A549 (cell line): Measurements from ENCODE around the gene RAD51. TPM values are rescaled to one million over a fixed set of nuclear protein-coding genes. Genes with fewer than 3 reads are reported as not detected.
A peak's percentile ranks its signal among the peaks of the same experiment; 100 is the strongest.

Source experiments
- ATAC-seq, 2 experiments: fragments of 200-7000 bp in 1 of 2; fragments of >200 bp in 1 of 2; cut with Nextera tagmentation in 1 of 2; cut with Tn5 transposase in 1 of 2; 3 replicates each; pipeline versions ENCODE4 v1.8.0 to v1.9.1; 2018 to 2020; ENCODE audit warnings: mild to moderate bottlenecking in 1 of 2, moderate library complexity in 1 of 2
- CTCF ChIA-PET: fragments of 300-600 bp; sonication (Branson Sonifier 250); formaldehyde crosslinking; extraction: SDS; loops from one replicate; lab custom pipeline; 2021; ENCODE audit warnings: antibody characterized with exemption, inconsistent platforms; lab: Yijun Ruan, JAX
- POLR2A ChIA-PET: fragments of 350-600 bp; formaldehyde crosslinking; extraction: SDS; loops from one replicate; lab custom pipeline; 2021; ENCODE audit warnings: antibody characterized with exemption, inconsistent platforms; lab: Yijun Ruan, JAX
- DNase-seq, 2 experiments: peaks; one replicate each; pipeline versions ENCODE4 v3.0.0 to v3.0.0-alpha.2; 2011 to 2016; ENCODE audit warnings: low read depth in 1 of 2, low spot score in 1 of 2
- FAIRE-seq: peaks from 2 replicates; lab custom pipeline; 2011; peaks lifted over from hg19 to GRCh38; lab: Jason Lieb, UNC
- H3K27ac ChIP-seq, 2 experiments: fragments of >200 bp; sonication (Bioruptor Twin); formaldehyde crosslinking; 3 replicates each; pipeline ENCODE4 v1.5.1; 2016 to 2017
- H3K4me1 ChIP-seq: fragments of >200 bp; sonication (Bioruptor Twin); formaldehyde crosslinking; 3 replicates; pipeline ENCODE4 v1.6.1; 2016
- H3K4me2 ChIP-seq: fragments of >200 bp; sonication (Bioruptor Twin); formaldehyde crosslinking; 3 replicates; pipeline ENCODE4 v1.6.1; 2016
- H3K4me3 ChIP-seq: fragments of >200 bp; sonication (Bioruptor Twin); formaldehyde crosslinking; 3 replicates; pipeline ENCODE4 v1.5.1; 2016
- H3K9me3 ChIP-seq: fragments of >200 bp; sonication (Bioruptor Twin); formaldehyde crosslinking; 3 replicates; pipeline ENCODE4 v1.6.1; 2016
- CBX8 ChIP-seq: fragments of 200-600 bp; sonication (generic); IDR thresholded peaks from 2 replicates; pipeline ENCODE4 v1.6.1; 2016
- CEBPB ChIP-seq, 2 experiments: fragments of >200 bp in 1 of 2; sonication (Bioruptor Twin) in 1 of 2; formaldehyde crosslinking in 1 of 2; IDR thresholded peaks; 2 replicates each; pipeline ENCODE4 v1.6.1; 2012 to 2016
- CHD2 ChIP-seq: fragments of 150-350 bp; IDR thresholded peaks from 2 replicates; pipeline ENCODE4 v1.6.1; 2014; ENCODE audit warnings: low read length; ENCODE audit not compliant: partially characterized antibody
- EP300 ChIP-seq, 2 experiments: fragments of >200 bp; sonication (Bioruptor Twin); formaldehyde crosslinking; IDR thresholded peaks; 2 replicates in 1 of 2; 3 replicates in 1 of 2; pipeline ENCODE4 v1.6.1; 2016 to 2017
- FOSL2 ChIP-seq, 2 experiments: fragments of 450-650 bp in 1 of 2; fragments of >200 bp in 1 of 2; sonication (Bioruptor Twin) in 1 of 2; formaldehyde crosslinking; IDR thresholded peaks; 2 replicates each; pipeline versions ENCODE4 v1.5.0 to v1.6.1; 2016 to 2020; ENCODE audit warnings: mild to moderate bottlenecking in 1 of 2, moderate library complexity in 1 of 2
- GATA3 ChIP-seq: IDR thresholded peaks from 2 replicates; pipeline ENCODE4 v1.6.1; 2012; ENCODE audit warnings: borderline replicate concordance
- HEYL ChIP-seq: fragments of 250-450 bp; sonication (Bioruptor Pico); IDR thresholded peaks from 2 replicates; pipeline ENCODE4 v1.8.0; 2021; ENCODE audit warnings: mild to moderate bottlenecking, moderate library complexity
- HOXB5 ChIP-seq: fragments of 250-450 bp; sonication (Bioruptor Pico); IDR thresholded peaks from 2 replicates; pipeline ENCODE4 v1.5.0; 2020; ENCODE audit warnings: mild to moderate bottlenecking, moderate library complexity
- JUNB ChIP-seq: fragments of >200 bp; sonication (Bioruptor Twin); formaldehyde crosslinking; IDR thresholded peaks from 2 replicates; pipeline ENCODE4 v1.6.1; 2016
- KDM5A ChIP-seq: fragments of 200-600 bp; sonication (generic); IDR thresholded peaks from 2 replicates; pipeline ENCODE4 v1.6.1; 2016; ENCODE audit warnings: antibody characterized with exemption, mild to moderate bottlenecking
- MAFK ChIP-seq: fragments of 450-650 bp; IDR thresholded peaks from 2 replicates; pipeline ENCODE4 v1.6.1; 2014; ENCODE audit not compliant: partially characterized antibody
- NFE2L2 ChIP-seq: fragments of 150-350 bp; conservative IDR thresholded peaks from 2 replicates; pipeline ENCODE4 v1.6.1; 2014; ENCODE audit warnings: low read length
- NR3C1 ChIP-seq: fragments of >200 bp; sonication (Bioruptor Twin); formaldehyde crosslinking; IDR thresholded peaks from 3 replicates; pipeline ENCODE4 v1.6.1; 2017
- POLR2AphosphoS2 ChIP-seq: conservative IDR thresholded peaks from 2 replicates; pipeline ENCODE4 v1.6.1; 2012; ENCODE audit warnings: low read length, improper control_type of control experiment, inconsistent platforms
- RAD21 ChIP-seq, 2 experiments: fragments of >200 bp in 1 of 2; sonication (Bioruptor Twin) in 1 of 2; formaldehyde crosslinking in 1 of 2; IDR thresholded peaks in 1 of 2; conservative IDR thresholded peaks in 1 of 2; 2 replicates in 1 of 2; 3 replicates in 1 of 2; pipeline ENCODE4 v1.6.1; 2012 to 2018; ENCODE audit warnings: inconsistent platforms in 1 of 2
- RARB ChIP-seq: fragments of 250-450 bp; sonication (Bioruptor Pico); IDR thresholded peaks from 2 replicates; pipeline ENCODE4 v1.8.0; 2021; ENCODE audit warnings: mild to moderate bottlenecking, moderate library complexity
- RNF2 ChIP-seq: fragments of 200-600 bp; sonication (generic); IDR thresholded peaks from 2 replicates; pipeline ENCODE4 v1.6.1; 2016; ENCODE audit warnings: low read depth, mild to moderate bottlenecking, antibody characterized with exemption, moderate library complexity, borderline replicate concordance
- SREBF2 ChIP-seq: fragments of 450-650 bp; IDR thresholded peaks from 2 replicates; pipeline ENCODE4 v1.6.1; 2014; ENCODE audit warnings: mild to moderate bottlenecking, moderate library complexity
- TP53 ChIP-seq: fragments of 250-450 bp; sonication (Bioruptor Pico); IDR thresholded peaks from 2 replicates; pipeline ENCODE4 v1.5.0; 2021; ENCODE audit warnings: mild to moderate bottlenecking, moderate library complexity
- ZC3H11A ChIP-seq: fragments of 450-650 bp; IDR thresholded peaks from 2 replicates; pipeline ENCODE4 v1.6.1; 2014; ENCODE audit warnings: antibody characterized with exemption, mild to moderate bottlenecking
- ZFP36 ChIP-seq: fragments of 450-650 bp; IDR thresholded peaks from 2 replicates; pipeline ENCODE4 v1.6.1; 2014; ENCODE audit warnings: borderline replicate concordance; ENCODE audit not compliant: partially characterized antibody
- ZNF302 ChIP-seq: fragments of 250-450 bp; sonication (Bioruptor Pico); IDR thresholded peaks from 2 replicates; pipeline ENCODE4 v1.9.0; 2021; ENCODE audit warnings: inconsistent platforms, mild to moderate bottlenecking, moderate library complexity
- ZSCAN20 ChIP-seq: fragments of 250-450 bp; sonication (Bioruptor Pico); IDR thresholded peaks from 2 replicates; pipeline ENCODE4 v1.8.0; 2022; ENCODE audit warnings: mild to moderate bottlenecking, moderate library complexity
- WGBS: methylation state at CpG from one replicate; pipeline ENCODE4 v1.1.6; 2017; ENCODE audit errors: missing lambda C conversion rate; 5-methylcytosine and 5-hydroxymethylcytosine counted together
- polyA plus RNA-seq, 4 experiments: library from polyadenylated mRNA; depleted of rRNA in 3 of 4; stranded (reverse); fragments of >200 nt; fragmentation: RNase III in 1 of 4; extraction: RNeasy Plus Mini Kit Qiagen cat#74134 plus additional on column Dnase treatment in 1 of 4; gene quantifications; 2 replicates in 3 of 4; 3 replicates in 1 of 4; pipeline ENCODE4 v1.2.3, GENCODE V29; 2011 to 2017
- TF ChIP-seq, protein P1 (sequence below): fragments of >200 bp; sonication (Bioruptor Twin); formaldehyde crosslinking; IDR thresholded peaks from 3 replicates; pipeline ENCODE4 v1.5.1; 2016
- TF ChIP-seq, protein P2 (sequence below): fragments of >200 bp; sonication (Bioruptor Twin); formaldehyde crosslinking; IDR thresholded peaks from 3 replicates; pipeline ENCODE4 v1.6.1; 2016
- TF ChIP-seq, protein P3 (sequence below): IDR thresholded peaks from 2 replicates; pipeline ENCODE4 v1.6.1; 2012
- TF ChIP-seq, protein P4 (sequence below): fragments of 150-350 bp; IDR thresholded peaks from 2 replicates; pipeline ENCODE4 v1.6.1; 2014; ENCODE audit warnings: low read depth, mild to moderate bottlenecking, low read length
- TF ChIP-seq, protein P5 (sequence below): fragments of 250-450 bp; sonication (Bioruptor Pico); IDR thresholded peaks from 2 replicates; pipeline ENCODE4 v1.5.0; 2021; ENCODE audit warnings: mild to moderate bottlenecking, moderate library complexity, borderline replicate concordance

The RAD51 gene
- polyA plus RNA-seq, 2 of the 4 experiments (the other 2 are of a cell fraction): 12.9 to 14.4 TPM

DNA sequence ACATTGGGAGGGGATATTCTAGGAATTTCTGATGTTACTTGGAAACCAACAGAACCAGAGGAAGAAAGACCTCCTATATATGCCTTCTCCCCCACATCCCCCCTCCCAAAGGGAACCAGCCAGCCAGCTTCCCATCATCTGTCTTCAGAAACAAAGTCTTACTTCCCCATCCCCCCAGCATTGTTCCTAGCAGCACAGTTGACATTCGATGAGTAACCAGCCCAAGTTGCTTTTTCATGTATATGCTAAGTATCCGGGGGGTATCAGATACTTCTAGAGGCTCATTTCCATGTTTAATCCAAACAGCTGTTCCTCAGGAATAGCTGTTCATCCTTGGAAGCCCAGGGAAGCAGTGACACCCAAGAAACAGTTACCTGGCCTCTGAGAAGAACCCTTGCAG is 44.1 kb downstream of the RAD51 start:
- Histone ChIP-seq H3K9me3 (no peaks in the 10 kb centered on the region), H3K4me2 (no peak overlapping the region), H3K4me3 (no peak overlapping the region), H3K4me1 (peaks cover 7% of the 10 kb centered on the region), H3K27ac (no peak overlapping the region)
- TF ChIP-seq, protein P1, sequence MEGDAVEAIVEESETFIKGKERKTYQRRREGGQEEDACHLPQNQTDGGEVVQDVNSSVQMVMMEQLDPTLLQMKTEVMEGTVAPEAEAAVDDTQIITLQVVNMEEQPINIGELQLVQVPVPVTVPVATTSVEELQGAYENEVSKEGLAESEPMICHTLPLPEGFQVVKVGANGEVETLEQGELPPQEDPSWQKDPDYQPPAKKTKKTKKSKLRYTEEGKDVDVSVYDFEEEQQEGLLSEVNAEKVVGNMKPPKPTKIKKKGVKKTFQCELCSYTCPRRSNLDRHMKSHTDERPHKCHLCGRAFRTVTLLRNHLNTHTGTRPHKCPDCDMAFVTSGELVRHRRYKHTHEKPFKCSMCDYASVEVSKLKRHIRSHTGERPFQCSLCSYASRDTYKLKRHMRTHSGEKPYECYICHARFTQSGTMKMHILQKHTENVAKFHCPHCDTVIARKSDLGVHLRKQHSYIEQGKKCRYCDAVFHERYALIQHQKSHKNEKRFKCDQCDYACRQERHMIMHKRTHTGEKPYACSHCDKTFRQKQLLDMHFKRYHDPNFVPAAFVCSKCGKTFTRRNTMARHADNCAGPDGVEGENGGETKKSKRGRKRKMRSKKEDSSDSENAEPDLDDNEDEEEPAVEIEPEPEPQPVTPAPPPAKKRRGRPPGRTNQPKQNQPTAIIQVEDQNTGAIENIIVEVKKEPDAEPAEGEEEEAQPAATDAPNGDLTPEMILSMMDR: no peak
- TF ChIP-seq POLR2AphosphoS2 (no peak), GATA3 (no peak), ZC3H11A (no peak), ZFP36 (no peak), TP53 (CRISPR knock-in tag) (no peak), SREBF2 (no peak), CHD2 (no peak), MAFK (no peak), ZNF302 (CRISPR knock-in tag) (no peak), RAD21 (conservative IDR thresholded peaks at IDR 0.05 in 1 of 2, IDR thresholded peaks at IDR 0.05 in 1 of 2) (no peak), RNF2 (no peak), NFE2L2 (no peak), KDM5A (no peak), JUNB (no peak)
- TF ChIP-seq, protein P2, sequence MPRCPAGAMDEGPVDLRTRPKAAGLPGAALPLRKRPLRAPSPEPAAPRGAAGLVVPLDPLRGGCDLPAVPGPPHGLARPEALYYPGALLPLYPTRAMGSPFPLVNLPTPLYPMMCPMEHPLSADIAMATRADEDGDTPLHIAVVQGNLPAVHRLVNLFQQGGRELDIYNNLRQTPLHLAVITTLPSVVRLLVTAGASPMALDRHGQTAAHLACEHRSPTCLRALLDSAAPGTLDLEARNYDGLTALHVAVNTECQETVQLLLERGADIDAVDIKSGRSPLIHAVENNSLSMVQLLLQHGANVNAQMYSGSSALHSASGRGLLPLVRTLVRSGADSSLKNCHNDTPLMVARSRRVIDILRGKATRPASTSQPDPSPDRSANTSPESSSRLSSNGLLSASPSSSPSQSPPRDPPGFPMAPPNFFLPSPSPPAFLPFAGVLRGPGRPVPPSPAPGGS: no peak
- TF ChIP-seq, protein P3, sequence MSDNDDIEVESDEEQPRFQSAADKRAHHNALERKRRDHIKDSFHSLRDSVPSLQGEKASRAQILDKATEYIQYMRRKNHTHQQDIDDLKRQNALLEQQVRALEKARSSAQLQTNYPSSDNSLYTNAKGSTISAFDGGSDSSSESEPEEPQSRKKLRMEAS: no peak
- TF ChIP-seq, protein P4, sequence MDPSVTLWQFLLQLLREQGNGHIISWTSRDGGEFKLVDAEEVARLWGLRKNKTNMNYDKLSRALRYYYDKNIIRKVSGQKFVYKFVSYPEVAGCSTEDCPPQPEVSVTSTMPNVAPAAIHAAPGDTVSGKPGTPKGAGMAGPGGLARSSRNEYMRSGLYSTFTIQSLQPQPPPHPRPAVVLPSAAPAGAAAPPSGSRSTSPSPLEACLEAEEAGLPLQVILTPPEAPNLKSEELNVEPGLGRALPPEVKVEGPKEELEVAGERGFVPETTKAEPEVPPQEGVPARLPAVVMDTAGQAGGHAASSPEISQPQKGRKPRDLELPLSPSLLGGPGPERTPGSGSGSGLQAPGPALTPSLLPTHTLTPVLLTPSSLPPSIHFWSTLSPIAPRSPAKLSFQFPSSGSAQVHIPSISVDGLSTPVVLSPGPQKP: no peak
- WGBS: 33% methylated on average over 1 of the region's 2 CpGs
- no peak for DNase-seq
- no peak for ATAC-seq
- FAIRE-seq: no peak
- ChIA-PET CTCF (interaction anchor here (1.1 to 1.9 kb wide), 6 partner anchors 10 to 155 kb away, joined by 3 to 5 read pairs (median 4); partner anchors contain the start of gene VPS18), POLR2A (no interaction called here)

DNA sequence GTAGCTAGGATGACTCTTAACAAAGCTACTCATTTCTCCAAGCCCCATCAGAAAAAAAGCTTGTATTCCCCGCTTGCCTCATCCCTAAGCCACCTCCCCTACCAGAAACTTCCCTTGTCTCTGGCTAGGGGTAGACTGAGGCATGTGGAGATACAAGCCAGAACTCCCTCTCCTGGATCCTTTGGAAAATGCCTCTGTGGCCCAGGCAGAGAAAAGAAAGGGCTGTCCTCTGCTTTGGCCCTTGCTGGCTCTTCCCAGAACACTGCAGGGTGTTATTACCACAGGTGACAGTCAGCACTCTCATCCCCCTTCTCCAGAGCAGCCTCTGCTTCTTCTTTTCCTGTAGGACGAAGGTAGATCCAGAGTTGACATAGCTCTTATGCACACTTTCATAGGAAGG is 44.9 kb downstream of the RAD51 start:
- ChIA-PET CTCF (interaction anchor here (0.9 to 1.9 kb wide), 6 partner anchors 9 to 154 kb away, joined by 3 to 5 read pairs (median 4); partner anchors contain the start of gene VPS18), POLR2A (no interaction called here)
- Histone ChIP-seq H3K4me1 (peaks cover 14% of the 10 kb centered on the region), H3K27ac (no peak overlapping the region), H3K9me3 (no peaks in the 10 kb centered on the region), H3K4me2 (no peak overlapping the region), H3K4me3 (no peak overlapping the region)
- DNase-seq (no peak), FAIRE-seq (no peak), ATAC-seq (peak in 1 of 2 experiments; percentile 42; a peak in 1 of 6 replicates)
- WGBS: 76% methylated on average over 2 of the region's 2 CpGs
- TF ChIP-seq NR3C1: no peak
- TF ChIP-seq HEYL (CRISPR knock-in tag): no peak
- no peak for TF ChIP-seq EP300 (IDR thresholded peaks at IDR 0.05)
- TF ChIP-seq HOXB5 (CRISPR knock-in tag): no peak
- no peak for TF ChIP-seq FOSL2 (IDR thresholded peaks at IDR 0.05)
- no peak for TF ChIP-seq FOSL2 (CRISPR knock-in tag; IDR thresholded peaks at IDR 0.05)
- TF ChIP-seq ZSCAN20 (CRISPR knock-in tag): no peak
- TF ChIP-seq RARB (CRISPR knock-in tag): no peak
- TF ChIP-seq, protein P5, sequence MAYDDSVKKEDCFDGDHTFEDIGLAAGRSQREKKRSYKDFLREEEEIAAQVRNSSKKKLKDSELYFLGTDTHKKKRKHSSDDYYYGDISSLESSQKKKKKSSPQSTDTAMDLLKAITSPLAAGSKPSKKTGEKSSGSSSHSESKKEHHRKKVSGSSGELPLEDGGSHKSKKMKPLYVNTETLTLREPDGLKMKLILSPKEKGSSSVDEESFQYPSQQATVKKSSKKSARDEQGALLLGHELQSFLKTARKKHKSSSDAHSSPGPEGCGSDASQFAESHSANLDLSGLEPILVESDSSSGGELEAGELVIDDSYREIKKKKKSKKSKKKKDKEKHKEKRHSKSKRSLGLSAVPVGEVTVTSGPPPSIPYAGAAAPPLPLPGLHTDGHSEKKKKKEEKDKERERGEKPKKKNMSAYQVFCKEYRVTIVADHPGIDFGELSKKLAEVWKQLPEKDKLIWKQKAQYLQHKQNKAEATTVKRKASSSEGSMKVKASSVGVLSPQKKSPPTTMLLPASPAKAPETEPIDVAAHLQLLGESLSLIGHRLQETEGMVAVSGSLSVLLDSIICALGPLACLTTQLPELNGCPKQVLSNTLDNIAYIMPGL (CRISPR knock-in tag): no peak
- TF ChIP-seq TP53 (CRISPR knock-in tag): no peak
- TF ChIP-seq ZNF302 (CRISPR knock-in tag): no peak
- TF ChIP-seq CEBPB (IDR thresholded peaks at IDR 0.05): no peak
- no peak for TF ChIP-seq CBX8
